Lower lobe of right lung (tissue), 2 donors: Measurements from ENCODE around the gene SLC7A11. TPM values are rescaled to one million over a fixed set of nuclear protein-coding genes. Genes with fewer than 3 reads are reported as not detected.

Experiments used
- ATAC-seq, 2 donors: fragments of 200-7000 bp; cut with Tn5 transposase; one replicate each; pipeline ENCODE4 v1.9.1; 2020 to 2022; ENCODE audit warnings: mild to moderate bottlenecking in 2 of 2, moderate library complexity in 2 of 2
- DNase-seq: peaks from one replicate; pipeline ENCODE4 v3.0.0-alpha.2; 2020
- H3K27ac ChIP-seq: fragments of 200-600 bp; one replicate; pipeline ENCODE4 v1.8.0; 2022
- H3K27me3 ChIP-seq: fragments of 200-600 bp; one replicate; pipeline ENCODE4 v1.8.0; 2022; ENCODE audit warnings: low read depth
- H3K36me3 ChIP-seq: fragments of 200-600 bp; one replicate; pipeline ENCODE4 v1.8.0; 2022; ENCODE audit warnings: mild to moderate bottlenecking
- H3K4me1 ChIP-seq: fragments of 200-600 bp; one replicate; pipeline ENCODE4 v1.8.0; 2022
- H3K4me3 ChIP-seq: fragments of 200-600 bp; one replicate; pipeline ENCODE4 v1.8.0; 2022; ENCODE audit warnings: mild to moderate bottlenecking
- H3K9me3 ChIP-seq: fragments of 200-600 bp; one replicate; pipeline ENCODE4 v1.8.0; 2022
- CTCF ChIP-seq: fragments of 200-600 bp; IDR thresholded peaks from one replicate; pipeline ENCODE4 v1.8.0; 2022; ENCODE audit warnings: antibody characterized with exemption, mild to moderate bottlenecking
- intact Hi-C: fragments of 100-400 bp; cut with DNase I; formaldehyde crosslinking; loops from one replicate; pipeline ENCODE4 v1.11.0; 2022
- total RNA-seq: library from RNA; stranded (reverse); fragmentation: NEBNext Ultra II Directional; extraction: Animal tissue kit (Norgen Biotek cat#: 25700); gene quantifications from one replicate; pipeline ENCODE4 v1.2.1, GENCODE V29; 2021
- donor health status: DM: no; HTN: yes; CAD: no; lungs with severe emphysema.

Gene SLC7A11
- total RNA-seq, 1 donor from 2014 or later: 3.2 TPM

GRCh38 chr4:138189206-138189605 is 52.9 kb downstream of the SLC7A11 start:
- intact Hi-C loops: no loop called here
- H3K4me1 ChIP-seq: no peaks in the 10 kb centered on the region
- H3K36me3 ChIP-seq: no peaks in the 10 kb centered on the region
- ATAC-seq (no peak), DNase-seq (no peak)
- H3K4me3 ChIP-seq: no peak overlapping the region
- H3K27me3 ChIP-seq: no peaks in the 10 kb centered on the region
- no peak overlapping the region for H3K27ac ChIP-seq
- H3K9me3 ChIP-seq: no peaks in the 10 kb centered on the region
- no peak for TF ChIP-seq CTCF

- no peak overlapping the region for H3K27ac ChIP-seq
- H3K9me3 ChIP-seq: no peaks in the 10 kb centered on the region
- no peaks in the 10 kb centered on the region for H3K36me3 ChIP-seq
- ATAC-seq (no peak), DNase-seq (no peak)
- TF ChIP-seq CTCF: no peak
- H3K4me3 ChIP-seq: no peak overlapping the region
- intact Hi-C loops: no loop called here
- H3K27me3 ChIP-seq: no peaks in the 10 kb centered on the region
- no peaks in the 10 kb centered on the region for H3K4me1 ChIP-seq
Measured at GRCh38 chr4:138188406-138189084, 53.6 kb downstream of the SLC7A11 start.

GRCh38 chr4:138185859-138186645 is 56.1 kb downstream of the SLC7A11 start:
- no peaks in the 10 kb centered on the region for H3K4me1 ChIP-seq
- H3K4me3 ChIP-seq: no peak overlapping the region
- no peaks in the 10 kb centered on the region for H3K9me3 ChIP-seq
- no peak overlapping the region for H3K27ac ChIP-seq
- H3K36me3 ChIP-seq: no peaks in the 10 kb centered on the region
- DNase-seq (no peak), ATAC-seq (no peak)
- no peak for TF ChIP-seq CTCF
- intact Hi-C loops: no loop called here
- H3K27me3 ChIP-seq: no peaks in the 10 kb centered on the region

- no peak for TF ChIP-seq CTCF
- intact Hi-C loops: no loop called here
- no peak for DNase-seq
Measured at GRCh38 chr4:138184886-138185285, 57.3 kb downstream of the SLC7A11 start.

GRCh38 chr4:138182838-138183426 is 59.2 kb downstream of the SLC7A11 start:
- Histone ChIP-seq H3K9me3 (no peaks in the 10 kb centered on the region), H3K4me3 (no peak overlapping the region), H3K27me3 (no peaks in the 10 kb centered on the region), H3K27ac (no peak overlapping the region), H3K36me3 (no peaks in the 10 kb centered on the region), H3K4me1 (no peaks in the 10 kb centered on the region)
- intact Hi-C loops: no loop called here
- ATAC-seq (peak; percentile 56 to 72), DNase-seq (no peak)
- peak; percentile 64 for TF ChIP-seq CTCF

More at GRCh38 chr4:138184886-138185285, 57.3 kb downstream of the SLC7A11 start:
- no peaks in the 10 kb centered on the region for H3K36me3 ChIP-seq
- H3K9me3 ChIP-seq: no peaks in the 10 kb centered on the region
- no peaks in the 10 kb centered on the region for H3K27me3 ChIP-seq
- H3K27ac ChIP-seq: no peak overlapping the region
- H3K4me3 ChIP-seq: no peak overlapping the region
- no peak for ATAC-seq
- no peaks in the 10 kb centered on the region for H3K4me1 ChIP-seq
